HepG2 (cell line): ENCODE data around the gene FAM171A2. TPM values are rescaled to one million over a fixed set of nuclear protein-coding genes. Genes with fewer than 3 reads are reported as not detected.

Experiments used
- GABPB1 ChIP-seq: IDR thresholded peaks from 2 replicates; pipeline ENCODE4 v1.6.1; 2016; ENCODE audit warnings: mild to moderate bottlenecking, missing genetic modification reagents, moderate library complexity, missing compliant biosample characterization
- GFI1 ChIP-seq: sonication (generic); formaldehyde crosslinking; IDR thresholded peaks from 2 replicates; pipeline ENCODE4 v1.5.0; 2020; ENCODE audit warnings: missing genetic modification reagents, mild to moderate bottlenecking, borderline replicate concordance
- HNF4A ChIP-seq: sonication (generic); formaldehyde crosslinking; IDR thresholded peaks from 2 replicates; pipeline ENCODE4 v1.4.0; 2020; ENCODE audit warnings: missing genetic modification reagents
- NR1H2 ChIP-seq: sonication (generic); formaldehyde crosslinking; IDR thresholded peaks from 2 replicates; pipeline ENCODE4 v1.8.1; 2022; ENCODE audit warnings: low read depth, missing genetic modification reagents, borderline replicate concordance
- REXO4 ChIP-seq: sonication (generic); formaldehyde crosslinking; IDR thresholded peaks from 2 replicates; pipeline ENCODE4 v1.8.0; 2022; ENCODE audit warnings: missing genetic modification reagents, mild to moderate bottlenecking, borderline replicate concordance
- RORA ChIP-seq: sonication (generic); formaldehyde crosslinking; IDR thresholded peaks from 2 replicates; pipeline ENCODE4 v1.5.0; 2020; ENCODE audit warnings: mild to moderate bottlenecking, missing genetic modification reagents, moderate library complexity
- SALL1 ChIP-seq: sonication (generic); formaldehyde crosslinking; IDR thresholded peaks from 2 replicates; pipeline ENCODE4 v1.8.0; 2022; ENCODE audit warnings: mild to moderate bottlenecking, missing genetic modification reagents
- YEATS4 ChIP-seq: sonication (generic); formaldehyde crosslinking; IDR thresholded peaks from 2 replicates; pipeline ENCODE4 v1.4.0; 2020; ENCODE audit warnings: missing genetic modification reagents, borderline replicate concordance
- YY1 ChIP-seq: IDR thresholded peaks from 2 replicates; pipeline ENCODE4 v1.6.1; 2011; ENCODE audit warnings: low read length, low read depth, moderate library complexity, mild to moderate bottlenecking; ENCODE audit not compliant: insufficient read depth, insufficient replicate concordance
- ZBTB38 ChIP-seq: sonication (generic); formaldehyde crosslinking; IDR thresholded peaks from 2 replicates; pipeline ENCODE4 v1.5.1; 2020; ENCODE audit warnings: mild to moderate bottlenecking, missing genetic modification reagents
- ZBTB7B ChIP-seq: sonication (generic); formaldehyde crosslinking; IDR thresholded peaks from 2 replicates; pipeline ENCODE4 v1.4.0; 2020; ENCODE audit warnings: missing genetic modification reagents
- ZMYM2 ChIP-seq: sonication (generic); formaldehyde crosslinking; IDR thresholded peaks from 2 replicates; pipeline ENCODE4 v1.8.0; 2022; ENCODE audit warnings: mild to moderate bottlenecking, missing genetic modification reagents
- ZNF101 ChIP-seq: sonication (generic); formaldehyde crosslinking; IDR thresholded peaks from 2 replicates; pipeline ENCODE4 v1.4.0; 2020; ENCODE audit warnings: mild to moderate bottlenecking, low read depth, missing genetic modification reagents, borderline replicate concordance
- ZNF605 ChIP-seq: sonication (generic); formaldehyde crosslinking; IDR thresholded peaks from 2 replicates; pipeline ENCODE4 v1.8.0; 2022; ENCODE audit warnings: mild to moderate bottlenecking, missing genetic modification reagents
- ZNF607 ChIP-seq: sonication (generic); formaldehyde crosslinking; IDR thresholded peaks from 2 replicates; pipeline ENCODE4 v1.5.1; 2020; ENCODE audit warnings: missing genetic modification reagents, mild to moderate bottlenecking, borderline replicate concordance
- ZNF746 ChIP-seq: sonication (generic); formaldehyde crosslinking; IDR thresholded peaks from 2 replicates; pipeline ENCODE4 v1.8.0; 2022; ENCODE audit warnings: mild to moderate bottlenecking, missing genetic modification reagents
- ZNF768 ChIP-seq: sonication (generic); formaldehyde crosslinking; IDR thresholded peaks from 2 replicates; pipeline ENCODE4 v1.4.0; 2020; ENCODE audit warnings: missing genetic modification reagents
- ZNF772 ChIP-seq: sonication (generic); formaldehyde crosslinking; IDR thresholded peaks from 2 replicates; pipeline ENCODE4 v1.5.0; 2020; ENCODE audit warnings: mild to moderate bottlenecking, missing genetic modification reagents
- polyA plus RNA-seq, 8 experiments: library from polyadenylated mRNA; depleted of rRNA in 3 of 8; stranded (reverse) in 7 of 8; unstranded in 1 of 8; fragments of >200 nt; fragmentation: Illumina TruSeq in 4 of 8; extraction: Trizol in 4 of 8; gene quantifications; 2 replicates each; pipeline versions ENCODE4 v1.2.1 to v1.2.3, GENCODE V29; 2011 to 2016; ENCODE audit warnings: low read depth in 4 of 8, missing spikeins in 1 of 8, mixed read lengths in 1 of 8; ENCODE audit not compliant: insufficient read depth in 1 of 8
- total RNA-seq, 5 experiments: library from RNA; depleted of rRNA; stranded (reverse); fragments of >200 nt; fragmentation: Illumina TruSeq; extraction: Trizol; gene quantifications; 2 replicates each; pipeline ENCODE4 v1.2.3, GENCODE V29; 2016; ENCODE audit warnings: low read depth in 1 of 5
- TF ChIP-seq, protein P1 (sequence below): sonication (generic); formaldehyde crosslinking; IDR thresholded peaks from 2 replicates; pipeline ENCODE4 v1.8.0; 2022; ENCODE audit warnings: mild to moderate bottlenecking, missing genetic modification reagents, borderline replicate concordance
- TF ChIP-seq, protein P2 (sequence below), 2 experiments: sonication (generic) in 1 of 2; formaldehyde crosslinking in 1 of 2; IDR thresholded peaks; 2 replicates each; pipeline versions ENCODE4 v1.4.0 to v1.6.1; 2018 to 2020; ENCODE audit warnings: missing genetic modification reagents in 2 of 2, borderline replicate concordance in 1 of 2, low read depth in 1 of 2, mild to moderate bottlenecking in 1 of 2, missing biosample characterization in 1 of 2
- TF ChIP-seq, protein P3 (sequence below): sonication (generic); formaldehyde crosslinking; IDR thresholded peaks from 2 replicates; pipeline ENCODE4 v1.5.0; 2020; ENCODE audit warnings: mild to moderate bottlenecking, missing genetic modification reagents

FAM171A2 gene
- total and polyA plus RNA-seq, 2 of the 13 experiments (the other 11 are each of a cell fraction or from before 2014, with no cell fraction given) = 1.8 to 3.6 TPM

DNA sequence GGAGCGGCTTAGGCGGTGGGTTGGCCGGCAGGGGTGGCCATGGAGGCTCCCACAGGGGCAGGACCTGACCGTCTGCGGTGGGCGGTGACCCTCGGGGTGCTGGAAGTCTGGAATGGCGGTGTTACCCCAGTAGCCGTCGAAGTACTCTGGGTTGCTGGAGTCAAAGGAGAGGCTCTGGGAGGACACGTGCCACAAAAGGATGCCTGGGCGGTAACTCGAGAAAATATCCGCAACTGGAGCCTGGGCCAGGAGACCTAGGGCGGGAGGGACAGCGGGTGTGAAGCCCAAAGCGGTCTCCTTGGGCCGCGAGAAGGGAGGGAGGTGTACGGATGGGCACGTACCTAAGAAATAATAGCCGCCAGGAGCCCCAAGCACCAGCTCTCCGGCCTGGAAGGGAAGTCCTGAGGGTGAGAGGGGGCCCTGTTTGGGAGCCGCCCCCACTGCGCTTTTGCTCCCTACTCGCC, 21.2 kb upstream of the FAM171A2 start (continued):
- TF ChIP-seq GABPB1 (CRISPR knock-in tag) (peak; percentile 13; the same call in 1 of the 2 replicates), ZBTB7B (CRISPR knock-in tag) (no peak), ZBTB38 (0 out of 2 replicates have a peak, but pooled peaks have one; percentile 21), SALL1 (CRISPR knock-in tag) (peak; percentile 46; the same call in 1 of the 2 replicates), ZMYM2 (CRISPR knock-in tag) (no peak; the same call in 1 of the 2 replicates), NR1H2 (CRISPR knock-in tag) (no peak), GFI1 (CRISPR knock-in tag) (peak; percentile 25; the same call in 1 of the 2 replicates), ZNF101 (CRISPR knock-in tag) (no peak), HNF4A (CRISPR knock-in tag) (no peak), ZNF768 (CRISPR knock-in tag) (peak; percentile 5; the same call in 1 of the 2 replicates), YEATS4 (CRISPR knock-in tag) (peak; percentile 9; the same call in 1 of the 2 replicates), ZNF746 (CRISPR knock-in tag) (peak; percentile 44; the same call in 1 of the 2 replicates), ZNF607 (CRISPR knock-in tag) (peak; percentile 76; the same call in 1 of the 2 replicates), YY1 (peak; percentile 16), ZNF605 (CRISPR knock-in tag) (peak; percentile 72; the same call in 1 of the 2 replicates), REXO4 (CRISPR knock-in tag) (no peak), RORA (CRISPR knock-in tag) (no peak), ZNF772 (CRISPR knock-in tag) (0 out of 2 replicates have a peak, but pooled peaks have one; percentile 55)
- TF ChIP-seq, protein P1, sequence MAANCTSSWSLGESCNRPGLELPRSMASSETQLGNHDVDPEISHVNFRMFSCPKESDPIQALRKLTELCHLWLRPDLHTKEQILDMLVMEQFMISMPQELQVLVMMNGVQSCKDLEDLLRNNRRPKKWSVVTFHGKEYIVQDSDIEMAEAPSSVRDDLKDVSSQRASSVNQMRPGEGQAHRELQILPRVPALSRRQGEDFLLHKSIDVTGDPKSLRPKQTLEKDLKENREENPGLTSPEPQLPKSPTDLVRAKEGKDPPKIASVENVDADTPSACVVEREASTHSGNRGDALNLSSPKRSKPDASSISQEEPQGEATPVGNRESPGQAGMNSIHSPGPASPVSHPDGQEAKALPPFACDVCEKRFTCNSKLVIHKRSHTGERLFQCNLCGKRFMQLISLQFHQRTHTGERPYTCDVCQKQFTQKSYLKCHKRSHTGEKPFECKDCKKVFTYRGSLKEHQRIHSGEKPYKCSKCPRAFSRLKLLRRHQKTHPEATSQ (CRISPR knock-in tag) = no peak
- TF ChIP-seq, protein P2, sequence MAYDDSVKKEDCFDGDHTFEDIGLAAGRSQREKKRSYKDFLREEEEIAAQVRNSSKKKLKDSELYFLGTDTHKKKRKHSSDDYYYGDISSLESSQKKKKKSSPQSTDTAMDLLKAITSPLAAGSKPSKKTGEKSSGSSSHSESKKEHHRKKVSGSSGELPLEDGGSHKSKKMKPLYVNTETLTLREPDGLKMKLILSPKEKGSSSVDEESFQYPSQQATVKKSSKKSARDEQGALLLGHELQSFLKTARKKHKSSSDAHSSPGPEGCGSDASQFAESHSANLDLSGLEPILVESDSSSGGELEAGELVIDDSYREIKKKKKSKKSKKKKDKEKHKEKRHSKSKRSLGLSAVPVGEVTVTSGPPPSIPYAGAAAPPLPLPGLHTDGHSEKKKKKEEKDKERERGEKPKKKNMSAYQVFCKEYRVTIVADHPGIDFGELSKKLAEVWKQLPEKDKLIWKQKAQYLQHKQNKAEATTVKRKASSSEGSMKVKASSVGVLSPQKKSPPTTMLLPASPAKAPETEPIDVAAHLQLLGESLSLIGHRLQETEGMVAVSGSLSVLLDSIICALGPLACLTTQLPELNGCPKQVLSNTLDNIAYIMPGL (CRISPR knock-in tag; IDR thresholded peaks at IDR 0.05; ENCODE audit: borderline replicate concordance in 1 of 2, low read depth in 1 of 2) = 0 out of 4 replicates have a peak, but pooled peaks of 1 of the 2 experiments have one; percentile 15
- TF ChIP-seq, protein P3, sequence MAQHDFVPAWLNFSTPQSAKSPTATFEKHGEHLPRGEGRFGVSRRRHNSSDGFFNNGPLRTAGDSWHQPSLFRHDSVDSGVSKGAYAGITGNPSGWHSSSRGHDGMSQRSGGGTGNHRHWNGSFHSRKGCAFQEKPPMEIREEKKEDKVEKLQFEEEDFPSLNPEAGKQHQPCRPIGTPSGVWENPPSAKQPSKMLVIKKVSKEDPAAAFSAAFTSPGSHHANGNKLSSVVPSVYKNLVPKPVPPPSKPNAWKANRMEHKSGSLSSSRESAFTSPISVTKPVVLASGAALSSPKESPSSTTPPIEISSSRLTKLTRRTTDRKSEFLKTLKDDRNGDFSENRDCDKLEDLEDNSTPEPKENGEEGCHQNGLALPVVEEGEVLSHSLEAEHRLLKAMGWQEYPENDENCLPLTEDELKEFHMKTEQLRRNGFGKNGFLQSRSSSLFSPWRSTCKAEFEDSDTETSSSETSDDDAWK = 0 out of 2 replicates have a peak, but pooled peaks have one; percentile 23
